ENCODE data around the gene CUTA.

GRCh38 chr6:33406126-33406525 lies 11.8 kb downstream of the CUTA start:
- no peak for TF ChIP-seq POLR2A (IDR thresholded peaks at IDR 0.05)
- no peak for TF ChIP-seq CTCF (IDR thresholded peaks at IDR 0.05)
- TF ChIP-seq EP300 (IDR thresholded peaks at IDR 0.05), result no peak
- TF ChIP-seq POLR2AphosphoS5 (IDR thresholded peaks at IDR 0.05), result no peak
